ENCODE measurements around the gene TUBB4A.
A peak's percentile ranks its signal among the peaks of the same experiment; 100 is the strongest.

Gene TUBB4A

GRCh38 chr19:6460099-6460884 lies 41.8 kb downstream of the TUBB4A start:
- TF ChIP-seq FOXM1 (IDR thresholded peaks at IDR 0.05; ENCODE audit: borderline replicate concordance, low read depth): no peak
- TF ChIP-seq TEAD4 (IDR thresholded peaks at IDR 0.05): peak; percentile 80
- TF ChIP-seq USF1 (IDR thresholded peaks at IDR 0.05): 0 out of 2 replicates have a peak, but pooled peaks have one; percentile 12
- no peak for TF ChIP-seq CREB1 (IDR thresholded peaks at IDR 0.05; ENCODE audit: low read depth)
- TF ChIP-seq TCF12 (IDR thresholded peaks at IDR 0.05; ENCODE audit: low read depth): peak; percentile 55
- TF ChIP-seq NFIC (IDR thresholded peaks at IDR 0.05): peak; percentile 43
- peak; percentile 97 for TF ChIP-seq ZBTB7A (IDR thresholded peaks at IDR 0.05; ENCODE audit: low read depth)
- no peak for TF ChIP-seq REST (IDR thresholded peaks at IDR 0.05; ENCODE audit: low read depth)
- peak; percentile 58 for TF ChIP-seq MAX (IDR thresholded peaks at IDR 0.05)
- TF ChIP-seq EP300 (IDR thresholded peaks at IDR 0.05; ENCODE audit: borderline replicate concordance): 0 out of 2 replicates have a peak, but pooled peaks have one; percentile 17
- peak; percentile 34 for TF ChIP-seq RAD21 (IDR thresholded peaks at IDR 0.05; ENCODE audit: low read depth)
- TF ChIP-seq YY1 (IDR thresholded peaks at IDR 0.05; ENCODE audit: low read depth): peak; percentile 61
- TF ChIP-seq TAF1 (IDR thresholded peaks at IDR 0.05; ENCODE audit: low read depth): no peak

- TF ChIP-seq CEBPB (IDR thresholded peaks at IDR 0.05): 0 out of 2 replicates have a peak, but pooled peaks have one; percentile 22
- TF ChIP-seq TAF1 (IDR thresholded peaks at IDR 0.05; ENCODE audit: low read depth): peak; percentile 31; the same call in 1 of the 2 replicates
- 0 out of 2 replicates have a peak, but pooled peaks have one; percentile 18 for TF ChIP-seq EGR1 (IDR thresholded peaks at IDR 0.05)
- no peak for TF ChIP-seq EP300 (IDR thresholded peaks at IDR 0.05; ENCODE audit: borderline replicate concordance)
- no peak for TF ChIP-seq YY1 (IDR thresholded peaks at IDR 0.05; ENCODE audit: low read depth)
Observed at GRCh38 chr19:6459262-6460098, 42.6 kb downstream of the TUBB4A start, which contains the start of gene SLC25A23. Gene SLC25A23 (minus strand): TSS chr19:6459792. CDS start chr19:6459628, 164 bp downstream.

- TF ChIP-seq FOXM1 (IDR thresholded peaks at IDR 0.05; ENCODE audit: borderline replicate concordance, low read depth): no peak
- peak; percentile 64; the same call in 1 of the 2 replicates for TF ChIP-seq ZBTB7A (IDR thresholded peaks at IDR 0.05; ENCODE audit: low read depth)
Observed at GRCh38 chr19:6458695-6459261, 43.3 kb downstream of the TUBB4A start.

GRCh38 chr19:6457958-6458694 lies 44.0 kb downstream of the TUBB4A start:
- no peak for TF ChIP-seq USF1 (IDR thresholded peaks at IDR 0.05)
- TF ChIP-seq TCF12 (IDR thresholded peaks at IDR 0.05; ENCODE audit: low read depth): no peak
- no peak for TF ChIP-seq CEBPB (IDR thresholded peaks at IDR 0.05)
- TF ChIP-seq NFIC (IDR thresholded peaks at IDR 0.05): no peak
- no peak for TF ChIP-seq EGR1 (IDR thresholded peaks at IDR 0.05)
- TF ChIP-seq MAX (IDR thresholded peaks at IDR 0.05): no peak
- TF ChIP-seq RAD21 (IDR thresholded peaks at IDR 0.05; ENCODE audit: low read depth): no peak
- no peak for TF ChIP-seq TAF1 (IDR thresholded peaks at IDR 0.05; ENCODE audit: low read depth)
- TF ChIP-seq ZBTB7A (IDR thresholded peaks at IDR 0.05; ENCODE audit: low read depth): no peak

GRCh38 chr19:6455924-6456323 lies 46.2 kb downstream of the TUBB4A start:
- TF ChIP-seq EGR1 (IDR thresholded peaks at IDR 0.05) (no peak), EP300 (IDR thresholded peaks at IDR 0.05; ENCODE audit: borderline replicate concordance) (no peak), FOXM1 (IDR thresholded peaks at IDR 0.05; ENCODE audit: borderline replicate concordance, low read depth) (no peak), CREB1 (IDR thresholded peaks at IDR 0.05; ENCODE audit: low read depth) (no peak), ZBTB7A (IDR thresholded peaks at IDR 0.05; ENCODE audit: low read depth) (no peak), NFIC (IDR thresholded peaks at IDR 0.05) (no peak), CEBPB (IDR thresholded peaks at IDR 0.05) (no peak), RAD21 (IDR thresholded peaks at IDR 0.05; ENCODE audit: low read depth) (no peak), TEAD4 (IDR thresholded peaks at IDR 0.05) (no peak)

- TF ChIP-seq ZBTB7A (IDR thresholded peaks at IDR 0.05; ENCODE audit: low read depth) (no peak), CREB1 (IDR thresholded peaks at IDR 0.05; ENCODE audit: low read depth) (no peak), MAX (IDR thresholded peaks at IDR 0.05) (no peak), TEAD4 (IDR thresholded peaks at IDR 0.05) (no peak), REST (IDR thresholded peaks at IDR 0.05; ENCODE audit: low read depth) (no peak), NFIC (IDR thresholded peaks at IDR 0.05) (no peak), RAD21 (IDR thresholded peaks at IDR 0.05; ENCODE audit: low read depth) (no peak), EGR1 (IDR thresholded peaks at IDR 0.05) (no peak)
Observed at GRCh38 chr19:6453951-6454565, 48.1 kb downstream of the TUBB4A start.
